ENCODE data around the gene DPF3.

DNA sequence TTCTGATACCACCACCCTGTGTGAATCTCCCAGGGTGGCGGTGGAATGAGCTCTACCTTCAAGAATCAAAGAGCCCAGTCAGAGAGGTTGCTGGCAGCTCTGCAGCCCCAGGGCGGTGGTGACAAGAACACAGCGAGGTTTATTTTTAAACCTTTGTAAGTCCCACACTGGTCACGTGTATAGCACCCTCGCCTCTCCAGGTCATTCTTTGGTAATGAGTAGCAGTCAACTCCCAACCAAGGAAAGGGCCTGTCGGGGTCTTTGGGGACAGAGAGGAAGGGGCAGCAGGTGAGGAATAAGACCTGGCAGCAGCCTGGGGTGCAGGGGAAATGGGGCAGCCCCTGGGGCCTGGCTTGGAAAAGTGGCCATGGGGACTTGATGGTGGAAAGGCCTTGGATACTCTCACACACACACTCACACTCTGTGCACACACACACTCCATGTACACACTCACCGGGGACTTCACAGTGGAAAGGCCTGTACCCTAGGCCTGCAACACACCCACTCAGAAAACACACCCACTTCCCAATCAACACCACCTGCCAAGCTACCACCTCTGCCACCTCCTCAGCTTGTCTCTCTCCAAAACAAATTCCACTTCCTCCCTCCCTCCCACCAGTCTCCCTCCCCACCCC lies 178.6 kb downstream of the DPF3 start:
- TF ChIP-seq POLR2AphosphoS5 (IDR thresholded peaks at IDR 0.05; ENCODE audit: low read depth, low read length) (no peak), POLR2A (IDR thresholded peaks at IDR 0.05; ENCODE audit: low read depth, low read length) (no peak)
